ENCODE results near the gene DSCAML1. TPM values are rescaled to one million over a fixed set of nuclear protein-coding genes. Genes with fewer than 3 reads are reported as not detected.

DSCAML1 gene
- total RNA-seq, 1 donor from 2014 or later, result 0.16 TPM

- DNase-seq (ENCODE audit: low read depth), result no peak
- no peak for FAIRE-seq
- Histone ChIP-seq H3K4me3 (ENCODE audit: insufficient read depth, low read depth, low read length) (no peak overlapping the region), H3K4me1 (ENCODE audit: insufficient read depth, low read length) (no peaks in the 10 kb centered on the region), H3K79me2 (ENCODE audit: insufficient read depth, low read length) (no peaks in the 10 kb centered on the region), H3K27me3 (ENCODE audit: insufficient read depth, low read length) (peaks cover 56% of the 10 kb centered on the region), H4K20me1 (ENCODE audit: insufficient read depth, low read length) (no peaks in the 10 kb centered on the region), H3K4me2 (ENCODE audit: low read length) (no peak overlapping the region), H3K27ac (ENCODE audit: low read depth, low read length) (no peak overlapping the region), H3K36me3 (ENCODE audit: insufficient read depth, low read length) (no peaks in the 10 kb centered on the region), H3K9me3 (ENCODE audit: insufficient read depth, low read depth, low read length) (no peaks in the 10 kb centered on the region), H3K9ac (ENCODE audit: low read length) (no peak overlapping the region), H2AFZ (ENCODE audit: low read depth, low read length) (no peak overlapping the region)
- TF ChIP-seq EZH2 (IDR thresholded peaks at IDR 0.05; ENCODE audit: insufficient read depth, low read length) (peak; percentile 52), CTCF (IDR thresholded peaks at IDR 0.05; ENCODE audit: insufficient read depth, low read depth, low read length) (no peak)
- Mint-ChIP-seq H3K27ac (ENCODE audit: unreplicated experiment) (no peak overlapping the region), H3K9me3 (ENCODE audit: unreplicated experiment) (no peaks in the 10 kb centered on the region), H3K36me3 (ENCODE audit: low read depth, unreplicated experiment) (no peaks in the 10 kb centered on the region), H3K4me1 (ENCODE audit: low read depth, unreplicated experiment) (no peaks in the 10 kb centered on the region), H3K4me3 (ENCODE audit: unreplicated experiment) (no peak overlapping the region), H3K27me3 (ENCODE audit: low read depth, unreplicated experiment) (peaks cover 83% of the 10 kb centered on the region)
Observed at GRCh38 chr11:117795638-117796455, 1.2 kb downstream of the DSCAML1 start.

- H3K4me1 Mint-ChIP-seq (ENCODE audit: low read depth, unreplicated experiment), result no peaks in the 10 kb centered on the region
- DNase-seq (ENCODE audit: low read depth) (no peak), FAIRE-seq (no peak)
- no peaks in the 10 kb centered on the region for H3K36me3 ChIP-seq (ENCODE audit: insufficient read depth, low read length)
- no peaks in the 10 kb centered on the region for H3K79me2 ChIP-seq (ENCODE audit: insufficient read depth, low read length)
- no peak overlapping the region for H3K4me3 ChIP-seq (ENCODE audit: insufficient read depth, low read depth, low read length)
- no peak overlapping the region for H3K27ac ChIP-seq (ENCODE audit: low read depth, low read length)
- TF ChIP-seq EZH2 (IDR thresholded peaks at IDR 0.05; ENCODE audit: insufficient read depth, low read length), result no peak
- TF ChIP-seq CTCF (IDR thresholded peaks at IDR 0.05; ENCODE audit: insufficient read depth, low read depth, low read length), result no peak
- peaks cover 53% of the 10 kb centered on the region for H3K27me3 ChIP-seq (ENCODE audit: insufficient read depth, low read length)
- H3K27me3 Mint-ChIP-seq (ENCODE audit: low read depth, unreplicated experiment), result peaks cover 85% of the 10 kb centered on the region
- H3K36me3 Mint-ChIP-seq (ENCODE audit: low read depth, unreplicated experiment), result no peaks in the 10 kb centered on the region
- no peaks in the 10 kb centered on the region for H3K4me1 ChIP-seq (ENCODE audit: insufficient read depth, low read length)
- H3K9ac ChIP-seq (ENCODE audit: low read length), result no peak overlapping the region
- H3K9me3 ChIP-seq (ENCODE audit: insufficient read depth, low read depth, low read length), result no peaks in the 10 kb centered on the region
- no peak overlapping the region for H2AFZ ChIP-seq (ENCODE audit: low read depth, low read length)
- no peak overlapping the region for H3K27ac Mint-ChIP-seq (ENCODE audit: unreplicated experiment)
- H3K4me3 Mint-ChIP-seq (ENCODE audit: unreplicated experiment), result no peak overlapping the region
- no peak overlapping the region for H3K4me2 ChIP-seq (ENCODE audit: low read length)
- no peaks in the 10 kb centered on the region for H4K20me1 ChIP-seq (ENCODE audit: insufficient read depth, low read length)
- no peaks in the 10 kb centered on the region for H3K9me3 Mint-ChIP-seq (ENCODE audit: unreplicated experiment)
Observed at GRCh38 chr11:117794772-117795629, 2.0 kb downstream of the DSCAML1 start.
